ENCODE data around the gene SPRY4. TPM values are rescaled to one million over a fixed set of nuclear protein-coding genes. Genes with fewer than 3 reads are reported as not detected.
A peak's percentile ranks its signal among the peaks of the same experiment; 100 is the strongest.

SPRY4 gene
- total and polyA plus RNA-seq, 12 donors: 12.1 to 66.1 (median 30.3) TPM

DNA sequence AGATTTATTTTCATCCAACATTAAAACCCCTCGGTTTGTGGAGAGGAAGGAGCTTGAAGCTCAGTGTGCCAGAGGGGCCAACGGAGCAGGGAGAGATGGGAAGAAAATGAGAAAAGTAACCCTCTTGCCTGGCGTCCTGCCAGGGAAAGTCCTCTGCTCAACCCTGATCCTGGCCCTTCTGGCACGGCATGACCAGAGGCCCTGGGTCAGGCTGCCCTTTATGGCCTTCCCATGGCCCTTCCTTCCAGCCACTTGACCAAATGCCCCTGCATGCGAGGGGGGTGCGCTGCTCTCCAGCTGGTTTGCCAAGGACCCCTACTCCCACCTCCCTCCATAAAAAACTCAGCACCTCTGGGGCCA is 43.8 kb downstream of the SPRY4 start:
- no peaks in the 10 kb centered on the region for H3K9me3 ChIP-seq (replicated peaks in 1 of 3)
- WGBS, 4 donors: 46 to 77% (median 56%) methylated on average over 6 of the region's 6 CpGs
- no peak overlapping the region for H3K4me3 ChIP-seq
- intact Hi-C loops (cut with DNase I): no loop called here
- H3K27ac ChIP-seq: peak overlapping the region in 3 of 5 donors; percentile 35 to 83 (median 64)
- no peaks in the 10 kb centered on the region for H3K36me3 ChIP-seq (replicated peaks in 1 of 2)
- peaks cover 0 to 8% of the 10 kb centered on the region in 2 donors for H3K4me1 ChIP-seq (replicated peaks in 1 of 2)
- DNase-seq: peak in 3 of 7 donors; percentile 16 to 46 (median 30)
- TF ChIP-seq POLR2A (IDR thresholded peaks at IDR 0.05) (no peak), CTCF (IDR thresholded peaks at IDR 0.05) (no peak)
- H3K27me3 ChIP-seq: no peaks in the 10 kb centered on the region

DNA sequence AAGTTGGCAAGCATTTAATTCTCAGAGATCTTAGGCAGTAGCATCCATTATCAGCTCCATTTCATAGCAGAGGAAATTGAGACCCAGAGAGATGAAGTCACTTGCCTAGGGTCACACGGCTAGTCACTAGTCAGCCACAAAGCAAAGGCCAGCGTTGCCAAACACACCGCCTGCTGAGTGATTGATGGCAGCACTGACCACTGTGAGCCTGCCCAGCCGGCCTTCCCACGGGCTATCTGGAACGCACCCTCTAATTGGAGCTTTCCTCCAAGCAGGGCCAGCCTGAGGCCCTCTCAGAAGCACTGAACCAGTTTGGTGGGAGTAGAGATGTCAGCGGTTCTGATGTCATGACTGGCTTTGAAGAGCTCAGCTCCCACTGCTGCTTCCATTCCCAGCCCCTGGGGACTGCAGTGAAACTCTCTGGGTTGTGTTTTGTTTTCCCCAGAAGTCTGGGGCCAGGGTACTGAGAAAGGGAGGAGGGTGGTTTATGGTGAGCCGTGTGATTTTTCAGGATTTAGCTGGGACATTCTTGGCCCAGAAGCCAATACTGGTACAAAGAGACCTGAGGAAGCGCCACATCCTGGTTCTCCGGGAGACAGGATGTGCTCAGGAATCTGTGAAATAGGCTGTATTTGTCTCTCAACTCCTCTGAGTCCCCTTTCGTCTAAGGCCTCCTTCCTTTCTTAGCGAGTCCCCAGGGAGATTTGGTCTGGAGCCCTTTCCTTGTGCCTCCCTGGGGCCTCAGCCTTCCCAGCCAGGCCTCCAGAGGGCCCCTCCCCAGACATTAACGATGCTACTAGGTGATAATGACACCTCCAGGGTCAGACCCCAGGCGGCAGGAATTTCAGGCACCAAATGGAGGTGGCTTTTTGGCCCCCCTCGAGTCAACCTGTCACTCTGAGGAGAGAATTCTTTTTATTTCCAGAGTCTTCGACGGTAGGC is 44.5 kb downstream of the SPRY4 start:
- Histone ChIP-seq H3K27ac (peak overlapping the region in 4 of 5 donors; percentile 32 to 83 (median 50)), H3K4me3 (no peak overlapping the region), H3K36me3 (replicated peaks in 1 of 2) (no peaks in the 10 kb centered on the region), H3K4me1 (replicated peaks in 1 of 2) (peaks cover 0 to 8% of the 10 kb centered on the region in 2 donors), H3K9me3 (replicated peaks in 1 of 3) (no peaks in the 10 kb centered on the region), H3K27me3 (no peaks in the 10 kb centered on the region)
- 65 to 69% (median 66%) methylated on average over 16 to 17 of the region's 17 CpGs for WGBS, 4 donors
- peak; percentile 24 to 88 (median 61) for DNase-seq
- TF ChIP-seq CTCF (IDR thresholded peaks at IDR 0.05): no peak
- no peak for TF ChIP-seq POLR2A (IDR thresholded peaks at IDR 0.05)
- intact Hi-C loops (cut with DNase I): no loop called here

GRCh38 chr5:142278627-142279026 is 46.2 kb downstream of the SPRY4 start:
- 90 to 100% (median 94%) methylated on average over 1 of the region's 1 CpG for whole genome bisulfite sequencing, 4 donors
- no peaks in the 10 kb centered on the region for H3K9me3 ChIP-seq (replicated peaks in 1 of 3)
- H3K27me3 ChIP-seq: no peaks in the 10 kb centered on the region
- intact Hi-C loops (cut with DNase I): no loop called here
- H3K36me3 ChIP-seq (replicated peaks in 1 of 2): no peaks in the 10 kb centered on the region
- H3K27ac ChIP-seq: no peak overlapping the region
- no peak for DNase-seq
- no peak overlapping the region for H3K4me3 ChIP-seq
- TF ChIP-seq POLR2A (IDR thresholded peaks at IDR 0.05) (no peak), CTCF (IDR thresholded peaks at IDR 0.05) (no peak)
- H3K4me1 ChIP-seq (replicated peaks in 1 of 2): peaks cover 0 to 8% of the 10 kb centered on the region in 2 donors

DNA sequence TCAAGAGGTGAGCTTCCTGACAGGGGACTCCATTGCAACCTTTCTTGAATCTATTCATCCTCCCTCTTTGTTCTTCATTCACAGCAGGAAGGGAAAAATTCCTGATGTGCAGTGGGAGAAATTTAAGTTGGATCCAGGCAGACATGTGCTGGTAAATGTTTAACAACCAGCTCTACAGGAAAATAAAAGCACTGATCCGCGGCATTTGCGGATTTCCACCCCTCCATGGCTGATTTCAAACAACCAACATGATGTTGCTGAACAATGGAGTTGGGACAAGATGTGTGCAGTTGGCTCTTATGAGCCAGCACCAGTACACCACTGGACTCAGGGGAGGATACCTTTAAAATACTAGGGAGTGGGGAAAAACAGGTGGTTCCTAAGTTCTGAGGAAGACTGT is 47.0 kb downstream of the SPRY4 start:
- H3K9me3 ChIP-seq (replicated peaks in 1 of 3): no peaks in the 10 kb centered on the region
- DNase-seq: no peak
- no peaks in the 10 kb centered on the region for H3K36me3 ChIP-seq (replicated peaks in 1 of 2)
- intact Hi-C loops (cut with DNase I): no loop called here
- no peak overlapping the region for H3K4me3 ChIP-seq
- 92 to 100% (median 96%) methylated on average over 3 of the region's 3 CpGs for WGBS, 4 donors
- no peak overlapping the region for H3K27ac ChIP-seq
- no peaks in the 10 kb centered on the region for H3K27me3 ChIP-seq
- TF ChIP-seq POLR2A (IDR thresholded peaks at IDR 0.05): no peak
- no peak for TF ChIP-seq CTCF (IDR thresholded peaks at IDR 0.05)
- peaks cover 0 to 8% of the 10 kb centered on the region in 2 donors for H3K4me1 ChIP-seq (replicated peaks in 1 of 2)

Measured in adrenal gland (tissue), 12 donors.